ENCODE measurements around the gene KEAP1. TPM values are rescaled to one million over a fixed set of nuclear protein-coding genes. Genes with fewer than 3 reads are reported as not detected.
"Not testable (repeated sequence)": the region's sequence is repeated elsewhere in the genome, so short reads cannot be mapped to it uniquely, and the experiment has no call there.

The KEAP1 gene
- total RNA-seq, 4 donors from 2014 or later, result 95.4 to 99.9 (median 97.8) TPM

DNA sequence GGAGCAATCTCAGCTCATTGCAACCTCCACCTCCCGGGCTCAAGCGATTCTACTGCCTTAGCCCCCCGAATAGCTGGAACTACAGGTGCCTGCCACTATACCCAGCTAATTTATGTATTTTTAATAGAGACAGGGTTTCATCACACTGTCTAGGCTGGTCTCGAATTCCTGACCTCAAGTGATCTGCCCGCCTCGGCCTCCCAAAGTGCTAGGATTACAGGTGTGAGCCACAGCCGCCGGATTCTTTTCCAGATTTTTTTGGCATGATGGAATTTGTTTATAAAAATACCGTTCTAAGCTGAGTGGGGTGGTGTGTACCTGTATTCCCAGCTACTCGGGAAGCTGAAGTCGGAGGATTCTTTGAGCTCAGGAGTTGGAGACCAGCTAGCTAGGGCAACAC is 34.5 kb upstream of the KEAP1 start:
- 64 to 69% methylated on average over 11 of the region's 11 CpGs for WGBS, 2 donors
- TF ChIP-seq POLR2A (IDR thresholded peaks at IDR 0.05), result no peak
- TF ChIP-seq, protein P1, sequence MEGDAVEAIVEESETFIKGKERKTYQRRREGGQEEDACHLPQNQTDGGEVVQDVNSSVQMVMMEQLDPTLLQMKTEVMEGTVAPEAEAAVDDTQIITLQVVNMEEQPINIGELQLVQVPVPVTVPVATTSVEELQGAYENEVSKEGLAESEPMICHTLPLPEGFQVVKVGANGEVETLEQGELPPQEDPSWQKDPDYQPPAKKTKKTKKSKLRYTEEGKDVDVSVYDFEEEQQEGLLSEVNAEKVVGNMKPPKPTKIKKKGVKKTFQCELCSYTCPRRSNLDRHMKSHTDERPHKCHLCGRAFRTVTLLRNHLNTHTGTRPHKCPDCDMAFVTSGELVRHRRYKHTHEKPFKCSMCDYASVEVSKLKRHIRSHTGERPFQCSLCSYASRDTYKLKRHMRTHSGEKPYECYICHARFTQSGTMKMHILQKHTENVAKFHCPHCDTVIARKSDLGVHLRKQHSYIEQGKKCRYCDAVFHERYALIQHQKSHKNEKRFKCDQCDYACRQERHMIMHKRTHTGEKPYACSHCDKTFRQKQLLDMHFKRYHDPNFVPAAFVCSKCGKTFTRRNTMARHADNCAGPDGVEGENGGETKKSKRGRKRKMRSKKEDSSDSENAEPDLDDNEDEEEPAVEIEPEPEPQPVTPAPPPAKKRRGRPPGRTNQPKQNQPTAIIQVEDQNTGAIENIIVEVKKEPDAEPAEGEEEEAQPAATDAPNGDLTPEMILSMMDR (IDR thresholded peaks at IDR 0.05), result no peak
- Histone ChIP-seq H3K27me3 (no peaks in the 10 kb centered on the region), H3K9me3 (no peaks in the 10 kb centered on the region), H3K4me1 (no peaks in the 10 kb centered on the region), H3K4me3 (replicated peaks in 1 of 3) (no peak overlapping the region), H3K36me3 (no peaks in the 10 kb centered on the region), H3K27ac (no peak overlapping the region)
- intact Hi-C loops (cut with DNase I), result no loop called here
- no peak for DNase-seq

DNA sequence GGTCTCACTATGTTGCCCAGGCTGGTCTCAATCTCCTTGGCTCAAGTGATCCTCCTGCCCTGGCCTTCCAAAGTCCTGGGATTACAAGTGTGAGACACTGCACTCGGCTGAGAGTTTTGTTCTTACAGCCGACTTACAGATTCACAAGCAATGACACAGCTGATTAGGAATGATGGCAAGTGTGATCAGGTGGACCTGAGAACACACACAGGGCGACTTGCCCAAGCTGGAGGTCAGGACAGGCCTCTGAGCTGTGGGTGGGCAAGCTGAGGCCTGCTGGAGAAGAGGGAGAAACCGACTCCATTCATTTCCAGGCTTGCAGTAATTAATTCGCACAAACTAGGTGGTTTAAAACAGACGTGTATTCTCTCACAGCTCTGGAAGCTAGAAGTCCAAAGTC is 32.5 kb upstream of the KEAP1 start:
- Histone ChIP-seq H3K9me3 (no peaks in the 10 kb centered on the region), H3K27me3 (no peaks in the 10 kb centered on the region), H3K27ac (no peak overlapping the region), H3K36me3 (no peaks in the 10 kb centered on the region), H3K4me1 (no peaks in the 10 kb centered on the region), H3K4me3 (replicated peaks in 1 of 3) (no peak overlapping the region)
- intact Hi-C loops (cut with DNase I), result no loop called here
- 71 to 76% methylated on average over 6 of the region's 6 CpGs for WGBS, 2 donors
- no peak for DNase-seq
- TF ChIP-seq POLR2A (IDR thresholded peaks at IDR 0.05), result no peak
- TF ChIP-seq, protein P1 (IDR thresholded peaks at IDR 0.05), result no peak

DNA sequence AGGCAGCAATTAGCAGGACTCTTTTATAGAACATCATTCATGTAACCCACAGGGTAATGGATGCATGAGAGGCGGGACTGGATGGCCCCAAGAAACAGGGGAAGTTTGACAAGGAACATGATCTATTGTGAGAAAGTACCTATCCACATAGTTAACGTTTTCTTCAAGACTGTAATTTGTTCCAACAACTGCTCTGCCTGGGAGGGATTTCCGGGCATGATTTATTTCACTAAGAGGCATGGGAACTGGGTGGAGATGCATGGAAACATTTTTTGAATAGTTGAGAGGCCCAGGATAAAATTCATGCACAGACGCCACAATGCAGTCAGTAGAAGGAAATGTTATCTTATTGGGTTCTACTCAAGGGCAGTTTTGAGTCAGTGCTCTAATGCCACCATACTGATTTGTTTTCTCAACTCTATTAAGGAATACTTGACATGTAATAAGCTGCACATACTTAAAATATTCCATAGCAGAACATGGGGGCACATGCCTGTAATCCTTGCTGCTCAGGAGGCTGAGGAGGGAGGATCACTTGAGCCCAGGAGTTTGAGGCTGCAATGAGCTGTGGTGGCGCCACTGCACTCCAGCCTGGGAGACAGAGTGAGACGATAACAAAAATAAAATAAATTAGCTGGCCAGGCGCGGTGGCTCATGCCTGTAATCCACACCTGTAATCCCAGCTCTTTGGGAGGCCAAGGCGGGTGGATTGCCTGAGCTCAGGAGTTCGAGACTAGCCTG is 30.7 kb upstream of the KEAP1 start:
- 80 to 82% methylated on average over 10 of the region's 10 CpGs for WGBS, 2 donors
- TF ChIP-seq POLR2A (IDR thresholded peaks at IDR 0.05), result no peak
- TF ChIP-seq, protein P1 (IDR thresholded peaks at IDR 0.05), result no peak
- no peaks in the 10 kb centered on the region for H3K9me3 ChIP-seq
- no peak for DNase-seq
- no peak overlapping the region for H3K27ac ChIP-seq
- intact Hi-C loops (cut with DNase I), result no loop called here
- no peak overlapping the region for H3K4me3 ChIP-seq (replicated peaks in 1 of 3)
- no peaks in the 10 kb centered on the region for H3K27me3 ChIP-seq
- H3K36me3 ChIP-seq, result no peaks in the 10 kb centered on the region
- no peaks in the 10 kb centered on the region for H3K4me1 ChIP-seq

DNA sequence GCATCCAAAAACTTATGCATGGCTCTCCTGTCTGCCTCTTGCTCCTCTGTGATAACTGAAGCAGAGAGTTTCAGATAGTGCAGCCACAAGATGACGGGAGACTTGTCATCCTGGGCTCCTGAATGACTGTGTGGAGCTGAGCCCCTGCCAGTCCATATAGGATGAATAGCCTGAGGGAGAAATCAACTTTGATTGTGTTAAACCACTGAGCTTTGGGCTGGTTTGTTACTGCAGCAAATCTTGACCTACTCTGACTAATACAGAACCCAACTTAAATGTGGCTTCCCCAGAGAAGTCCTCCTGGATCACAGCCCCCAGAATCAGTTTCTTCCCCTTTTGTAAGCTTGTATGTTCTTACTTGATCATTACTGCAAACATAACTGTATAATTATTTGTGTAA is 29.3 kb upstream of the KEAP1 start:
- DNase-seq, result no peak
- Histone ChIP-seq H3K27ac (no peak overlapping the region), H3K4me1 (no peaks in the 10 kb centered on the region), H3K27me3 (no peaks in the 10 kb centered on the region), H3K36me3 (no peaks in the 10 kb centered on the region), H3K4me3 (replicated peaks in 1 of 3) (no peak overlapping the region), H3K9me3 (no peaks in the 10 kb centered on the region)
- WGBS, 2 donors, result 100% methylated on average over 1 of the region's 1 CpG
- intact Hi-C loops (cut with DNase I), result no loop called here
- TF ChIP-seq POLR2A (IDR thresholded peaks at IDR 0.05), result no peak
- TF ChIP-seq, protein P1 (IDR thresholded peaks at IDR 0.05), result no peak

DNA sequence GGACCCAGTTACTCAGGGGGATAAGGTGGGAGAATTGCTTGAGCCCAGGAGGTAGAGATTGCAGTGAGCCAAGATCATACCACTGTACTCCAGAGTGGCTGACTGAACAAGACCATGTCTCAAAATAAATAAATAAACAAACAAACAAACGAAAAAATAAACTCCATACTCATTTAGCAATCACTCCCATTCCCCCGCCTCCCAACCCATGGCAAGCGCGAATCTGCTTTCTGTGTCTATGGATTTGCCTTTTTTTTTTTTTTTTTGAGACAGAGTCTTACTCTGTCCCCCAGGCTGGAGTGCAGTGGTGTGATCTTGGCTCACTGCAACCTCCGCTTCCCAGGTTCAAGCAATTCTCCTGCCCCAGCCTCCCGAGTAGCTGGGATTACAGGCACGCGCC is 23.7 kb upstream of the KEAP1 start:
- H3K4me1 ChIP-seq; H3K4me3 ChIP-seq (replicated peaks in 1 of 3); H3K36me3 ChIP-seq; H3K27me3 ChIP-seq; DNase-seq; intact Hi-C loops (cut with DNase I); H3K9me3 ChIP-seq; H3K27ac ChIP-seq: not testable (repeated sequence)
- WGBS, 2 donors, result 90 to 94% methylated on average over 8 of the region's 8 CpGs

All from thyroid gland (tissue), 4 donors.